ENCODE data around the gene WNK3.

Gene WNK3

GRCh38 chrX:54237014-54237413 lies 120.8 kb downstream of the WNK3 start:
- FAIRE-seq = no peak

DNA sequence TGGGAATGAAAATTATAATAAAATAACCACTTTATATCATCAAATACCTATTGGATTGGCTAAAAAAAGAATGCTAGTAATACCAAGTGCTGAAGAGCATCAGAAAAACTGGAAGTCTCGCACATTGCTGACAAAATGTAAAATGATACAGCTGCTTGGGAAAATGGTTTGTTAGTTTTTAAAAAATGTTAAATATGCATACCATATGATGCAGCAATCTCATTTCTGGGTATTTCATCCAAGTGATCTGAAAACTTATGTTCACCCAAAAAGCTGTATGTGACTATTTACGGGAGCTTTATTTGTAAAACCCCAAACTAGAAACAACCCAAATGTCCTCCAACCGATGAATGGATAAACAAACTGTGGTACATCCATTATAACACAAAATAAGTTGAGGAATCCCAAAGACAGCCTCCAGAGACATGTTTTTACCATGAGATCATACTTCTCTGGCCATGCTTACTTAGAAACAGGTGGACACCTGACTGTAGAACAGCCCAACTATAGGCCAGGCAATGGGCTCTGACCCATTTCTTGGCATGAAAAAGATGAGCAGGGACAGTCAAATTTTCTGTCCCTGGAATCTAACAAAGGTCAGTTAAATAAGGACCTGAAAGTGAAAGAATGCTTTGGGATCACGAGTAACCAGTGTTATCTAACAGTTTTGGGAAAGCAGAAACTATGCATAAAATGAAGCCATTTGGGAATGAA lies 127.3 kb downstream of the WNK3 start:
- FAIRE-seq = no peak

- FAIRE-seq = no peak
These were observed 134.3 kb downstream of the WNK3 start for GRCh38 chrX:54223581-54223980.

- no peak for FAIRE-seq
These were observed 144.2 kb downstream of the WNK3 start for GRCh38 chrX:54213603-54214002.

DNA sequence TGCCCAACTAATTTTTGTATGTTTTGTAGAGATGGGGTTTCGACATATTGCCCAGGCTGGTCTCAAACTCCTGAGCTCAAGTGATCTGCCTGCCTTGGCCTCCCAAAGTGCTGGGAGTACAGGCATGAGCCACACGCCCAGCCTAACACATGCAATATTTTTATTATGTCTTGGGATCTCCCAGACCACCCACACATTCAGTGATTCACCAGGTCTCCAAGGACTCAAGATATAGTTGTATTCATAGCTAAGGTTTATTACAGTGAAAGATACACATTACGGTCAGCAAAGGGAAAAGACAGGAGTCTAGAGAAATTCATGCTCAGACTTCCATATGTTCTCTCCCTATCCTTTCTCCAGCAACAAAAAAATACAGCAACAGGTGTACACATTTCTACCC lies 149.3 kb downstream of the WNK3 start:
- no peak for FAIRE-seq

GRCh38 chrX:54198262-54198661 lies 159.6 kb downstream of the WNK3 start:
- no peak for FAIRE-seq

GRCh38 chrX:54194982-54195588 lies 162.8 kb downstream of the WNK3 start:
- no peak for FAIRE-seq

- FAIRE-seq = no peak
These were observed 164.6 kb downstream of the WNK3 start for GRCh38 chrX:54193085-54193821.

DNA sequence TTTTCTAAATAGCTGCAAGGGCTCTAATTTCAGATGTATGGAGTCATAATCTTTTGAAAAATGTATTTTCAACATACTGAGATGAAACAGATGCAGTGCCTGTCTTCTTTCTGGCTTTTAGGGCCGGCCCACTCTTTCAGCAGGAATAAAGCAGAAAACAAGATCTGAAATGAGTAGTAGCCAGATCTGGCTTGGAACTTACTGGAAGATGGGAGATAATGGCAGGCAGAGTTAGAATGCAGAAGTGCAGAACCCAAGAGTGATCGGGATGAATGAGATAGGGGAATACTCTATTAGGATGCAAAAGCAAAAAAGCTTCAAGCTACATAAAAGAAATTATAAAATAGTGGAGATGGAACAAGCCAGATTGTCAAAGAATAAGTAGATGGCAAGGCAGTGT lies 173.4 kb downstream of the WNK3 start:
- FAIRE-seq = no peak

DNA sequence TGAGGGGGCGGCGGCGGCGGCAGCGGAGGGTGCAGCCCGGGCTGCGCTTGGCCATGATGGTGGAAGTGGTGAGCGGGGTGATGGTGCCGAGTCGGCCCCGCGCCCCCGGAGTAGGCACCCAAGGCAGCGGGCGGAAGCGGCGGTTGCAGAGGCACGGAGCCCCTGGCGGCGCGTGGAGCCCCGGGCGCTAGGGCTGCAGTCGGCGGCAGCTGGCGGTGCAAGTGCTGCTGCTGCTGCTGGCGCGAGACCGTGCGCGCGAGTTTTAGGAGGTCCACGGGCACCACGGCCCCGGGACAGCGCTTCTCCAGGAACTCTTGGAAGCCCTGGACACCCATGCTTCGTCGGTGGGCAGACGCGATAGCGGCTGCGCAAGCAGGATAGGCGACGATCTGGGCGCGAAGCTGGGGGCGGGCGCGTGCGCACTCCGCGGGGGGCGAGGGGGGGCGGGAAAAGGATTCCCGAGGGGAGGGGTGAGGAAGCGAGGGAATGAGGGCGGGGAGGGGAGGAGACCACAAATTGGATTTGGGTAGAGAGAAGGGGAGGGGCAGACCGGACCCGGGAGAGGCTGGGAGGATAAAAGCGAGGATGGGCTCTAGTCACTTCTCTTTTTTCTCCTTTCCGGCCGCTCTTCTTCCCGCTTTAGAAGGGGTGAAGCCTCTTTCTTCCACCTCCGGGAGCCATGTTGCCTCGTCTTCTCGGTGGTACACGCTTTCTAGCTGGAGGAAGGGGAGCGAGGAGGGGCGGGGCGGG lies 174.8 kb downstream of the WNK3 start, which contains the start of gene FAM120C:
Gene FAM120C, minus strand, starts transcription at position 391 of the 750 bp plus-strand sequence. Its CDS starts 56 bp downstream, at position 335.
- FAIRE-seq = no peak

DNA sequence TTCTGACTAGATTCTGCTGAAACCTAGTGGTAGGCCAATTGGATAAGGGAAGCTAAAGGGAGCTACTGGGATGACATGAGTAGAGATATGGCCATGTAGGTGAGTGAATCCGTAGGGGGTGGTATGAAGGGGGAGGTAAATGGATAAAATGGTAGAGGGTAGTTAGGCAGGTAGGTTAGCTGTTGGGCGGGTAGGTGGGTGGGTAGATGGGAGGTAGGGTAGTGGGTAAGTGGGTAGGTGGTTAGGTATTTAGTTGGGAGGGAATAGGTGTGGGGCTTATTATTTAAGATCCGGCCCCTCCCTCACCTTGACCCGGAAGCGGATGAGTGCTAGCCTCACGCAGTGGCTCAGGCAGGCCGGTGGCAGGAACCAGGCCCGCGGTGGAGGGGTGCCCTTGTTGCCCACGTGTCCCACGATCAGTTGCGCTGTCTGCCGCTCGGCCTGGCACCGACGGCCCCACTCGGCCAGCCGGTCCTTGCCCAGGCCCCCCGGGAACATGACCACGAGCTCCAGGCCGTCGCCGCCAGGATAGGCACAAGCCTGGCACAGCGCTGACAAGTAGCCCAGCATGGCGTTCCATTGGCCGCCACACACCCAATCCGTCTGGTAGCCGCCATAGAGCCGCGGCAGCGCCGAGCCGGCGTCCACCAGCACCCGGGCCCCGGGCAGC lies 175.5 kb downstream of the WNK3 start:
- FAIRE-seq = no peak

DNA sequence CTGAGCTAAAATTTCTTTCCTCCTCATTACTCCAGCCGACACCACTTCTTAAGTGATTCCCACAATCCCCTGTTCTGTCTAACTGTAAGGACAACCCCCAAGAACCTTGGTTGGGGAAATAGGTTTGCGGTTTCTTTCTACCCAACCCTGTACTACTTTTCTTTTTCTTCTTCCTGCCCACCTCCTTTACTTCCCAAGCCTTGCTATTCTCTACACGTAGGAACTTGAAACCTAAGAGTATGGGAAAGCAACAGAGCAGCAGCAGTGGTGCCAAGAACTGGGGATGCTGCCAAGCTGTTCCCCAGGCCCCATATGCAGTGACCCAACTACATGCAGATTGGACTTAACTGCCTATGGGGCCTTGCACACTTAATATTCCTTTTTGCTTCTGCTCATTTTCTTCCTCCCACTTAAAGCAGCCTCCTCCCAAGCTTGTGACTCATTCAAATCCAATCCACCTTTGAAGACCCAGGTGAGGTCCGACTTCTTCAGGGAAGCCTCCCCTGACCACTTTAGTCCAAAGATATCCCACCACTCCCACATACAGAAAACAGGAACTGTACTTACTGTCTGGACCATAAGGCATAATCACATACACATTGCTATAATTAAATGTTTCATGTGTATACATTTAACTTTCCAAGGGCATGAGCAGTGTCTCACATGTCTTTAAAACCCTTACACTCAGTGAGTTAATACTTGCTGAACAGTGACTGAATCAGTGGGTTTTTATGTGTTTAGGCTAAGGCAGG lies 176.5 kb downstream of the WNK3 start:
- no peak for FAIRE-seq

GRCh38 chrX:54180403-54180802 lies 177.4 kb downstream of the WNK3 start:
- FAIRE-seq = no peak

DNA sequence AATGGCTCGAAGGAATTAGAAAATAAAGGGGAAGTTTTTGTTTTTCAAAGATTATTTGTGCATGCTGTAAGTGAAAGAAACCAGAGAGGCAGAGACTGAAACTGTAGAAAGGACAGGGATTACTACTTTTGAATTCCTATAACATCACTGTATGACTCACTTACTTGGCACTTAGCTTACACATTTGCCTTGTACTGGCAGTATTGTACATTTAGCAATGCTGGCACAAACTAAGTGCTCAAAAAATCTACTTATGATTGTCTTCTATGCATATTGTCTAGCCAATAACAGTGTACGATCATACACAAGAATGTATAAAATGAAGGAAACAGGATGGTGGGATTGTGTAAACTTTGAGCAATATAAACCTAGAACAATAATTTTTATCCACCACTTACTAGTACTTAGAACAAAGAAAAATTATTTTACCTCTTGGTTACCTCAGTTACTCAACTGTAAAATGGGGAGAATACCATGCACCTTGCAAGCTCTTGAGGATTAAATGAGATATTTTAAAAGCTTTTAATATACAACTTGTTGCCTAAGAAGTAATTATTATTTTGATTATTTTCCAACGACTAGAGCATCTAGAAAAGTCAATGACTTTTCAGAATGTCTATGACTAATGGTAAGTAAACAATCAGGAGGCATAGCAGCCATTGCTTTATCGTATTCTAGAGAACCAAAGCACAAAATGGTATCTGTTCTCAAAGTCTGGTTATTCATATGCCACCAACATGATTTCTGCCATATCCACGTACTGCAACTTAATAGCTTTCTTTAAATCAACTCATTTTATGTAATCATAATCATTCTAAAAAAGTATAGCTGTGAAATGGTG lies 179.5 kb downstream of the WNK3 start:
- FAIRE-seq = no peak

- no peak for FAIRE-seq
These were observed 180.5 kb downstream of the WNK3 start for GRCh38 chrX:54177306-54177705.

GRCh38 chrX:54173791-54174190 lies 184.1 kb downstream of the WNK3 start:
- no peak for FAIRE-seq

- no peak for FAIRE-seq
These were observed 185.4 kb downstream of the WNK3 start for GRCh38 chrX:54172455-54172854.

- FAIRE-seq = no peak
These were observed 186.2 kb downstream of the WNK3 start for GRCh38 chrX:54171527-54172250.

DNA sequence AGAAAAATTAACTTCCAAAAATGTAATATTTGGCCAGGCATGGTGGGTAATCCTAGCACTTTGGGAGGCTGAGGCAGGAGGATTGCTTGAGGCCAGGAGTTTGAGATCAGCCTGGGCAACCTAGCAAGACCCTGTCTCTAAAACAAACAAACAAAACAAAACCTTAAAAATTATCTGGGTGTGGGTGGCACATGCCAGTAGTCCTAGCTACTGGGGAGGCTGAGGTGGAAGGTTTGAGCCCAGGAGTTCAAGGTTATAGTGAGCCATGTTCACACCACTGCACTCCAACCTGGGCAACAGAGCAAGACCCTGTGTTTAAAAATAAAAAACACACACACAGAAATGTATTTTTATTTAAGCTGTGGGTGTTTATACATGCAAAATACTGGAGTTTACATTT lies 186.8 kb downstream of the WNK3 start:
- no peak for FAIRE-seq

DNA sequence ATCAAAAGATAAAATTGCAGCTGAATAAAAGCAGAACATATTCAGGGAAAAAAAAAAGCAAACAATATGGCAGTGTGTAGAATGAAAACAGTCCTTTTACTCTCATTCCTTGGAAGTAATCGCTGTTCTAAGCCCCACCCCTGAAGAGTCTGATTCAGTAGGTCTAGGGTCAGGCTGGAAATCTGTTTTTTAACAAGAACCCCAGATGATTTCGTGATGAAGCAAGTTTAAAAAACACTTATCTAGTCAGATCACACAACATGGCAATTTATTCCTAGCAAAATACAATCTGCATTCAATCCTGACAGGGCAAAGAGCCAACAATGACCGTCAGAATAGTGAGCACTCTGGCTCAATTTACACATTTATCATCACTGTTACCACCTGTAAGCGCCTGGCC lies 190.9 kb downstream of the WNK3 start:
- FAIRE-seq = no peak

Data from TTC549 (cell line).